HUES64 (cell line): ENCODE data around the gene WNT5A.
"Not testable (repeated sequence)": the region's sequence is repeated elsewhere in the genome, so short reads cannot be mapped to it uniquely, and the experiment has no call there.

Experiments used
- H3K27ac ChIP-seq: 2 replicates; pipeline ENCODE4 v1.7.0; 2013; ENCODE audit warnings: low read depth, low read length, inconsistent platforms
- H3K27me3 ChIP-seq: 2 replicates; pipeline ENCODE4 v1.6.1; 2013; ENCODE audit warnings: mild to moderate bottlenecking, low read length; ENCODE audit not compliant: insufficient read depth
- H3K36me3 ChIP-seq: 2 replicates; pipeline ENCODE4 v1.6.1; 2013; ENCODE audit warnings: mild to moderate bottlenecking, low read length; ENCODE audit not compliant: insufficient read depth
- H3K4me1 ChIP-seq: 2 replicates; pipeline ENCODE4 v1.6.1; 2013; ENCODE audit warnings: mild to moderate bottlenecking, low read length, moderate library complexity; ENCODE audit not compliant: insufficient read depth
- H3K4me3 ChIP-seq: 2 replicates; pipeline ENCODE4 v1.5.1; 2013; ENCODE audit warnings: mild to moderate bottlenecking, low read length, moderate library complexity
- H3K9ac ChIP-seq: 2 replicates; pipeline ENCODE4 v1.6.1; 2013; ENCODE audit warnings: mild to moderate bottlenecking, low read depth, low read length
- H3K9me3 ChIP-seq: 2 replicates; pipeline ENCODE4 v1.6.1; 2013; ENCODE audit warnings: low read depth, low read length; ENCODE audit not compliant: insufficient read depth
- WGBS: fragments of 150-250, 120-280 bp; methylation state at CpG from one replicate; pipeline ENCODE4 v1.1.7; 2013; ENCODE audit warnings: missing lambda C conversion rate; 5-methylcytosine and 5-hydroxymethylcytosine counted together

Gene WNT5A

GRCh38 chr3:55505776-55506175, 18.7 kb upstream of the WNT5A start:
- no peak overlapping the region for H3K4me3 ChIP-seq
- H3K36me3 ChIP-seq = no peaks in the 10 kb centered on the region
- 91% methylated on average over 4 of the region's 4 CpGs for WGBS
- H3K4me1 ChIP-seq = no peaks in the 10 kb centered on the region
- H3K9me3 ChIP-seq = no peaks in the 10 kb centered on the region
- no peak overlapping the region for H3K9ac ChIP-seq
- H3K27me3 ChIP-seq = no peaks in the 10 kb centered on the region
- no peak overlapping the region for H3K27ac ChIP-seq

GRCh38 chr3:55505102-55505501, 18.0 kb upstream of the WNT5A start:
- H3K9me3 ChIP-seq, H3K4me1 ChIP-seq, H3K27ac ChIP-seq, H3K27me3 ChIP-seq, H3K4me3 ChIP-seq, H3K9ac ChIP-seq, H3K36me3 ChIP-seq: not testable (repeated sequence)
- WGBS = 43% methylated on average over 4 of the region's 6 CpGs

GRCh38 chr3:55501905-55502304, 14.8 kb upstream of the WNT5A start:
- Histone ChIP-seq H3K27ac (no peak overlapping the region), H3K9me3 (no peaks in the 10 kb centered on the region), H3K36me3 (no peaks in the 10 kb centered on the region), H3K4me1 (peaks cover 3% of the 10 kb centered on the region; the same call in 1 of the 2 replicates), H3K4me3 (no peak overlapping the region), H3K27me3 (no peaks in the 10 kb centered on the region), H3K9ac (no peak overlapping the region)
- 91% methylated on average over 3 of the region's 3 CpGs for WGBS

GRCh38 chr3:55500555-55501330, 13.6 kb upstream of the WNT5A start:
- no peaks in the 10 kb centered on the region for H3K27me3 ChIP-seq
- peaks cover 3% of the 10 kb centered on the region; the same call in 1 of the 2 replicates for H3K4me1 ChIP-seq
- no peaks in the 10 kb centered on the region for H3K9me3 ChIP-seq
- H3K9ac ChIP-seq = no peak overlapping the region
- no peak overlapping the region for H3K4me3 ChIP-seq
- no peaks in the 10 kb centered on the region for H3K36me3 ChIP-seq
- H3K27ac ChIP-seq = no peak overlapping the region
- 87% methylated on average over 4 of the region's 5 CpGs for WGBS

- no peaks in the 10 kb centered on the region for H3K27me3 ChIP-seq
- no peaks in the 10 kb centered on the region for H3K9me3 ChIP-seq
- WGBS = 87% methylated on average over 4 of the region's 4 CpGs
- no peak overlapping the region for H3K4me3 ChIP-seq
- H3K27ac ChIP-seq = no peak overlapping the region
- no peak overlapping the region for H3K9ac ChIP-seq
- no peaks in the 10 kb centered on the region for H3K36me3 ChIP-seq
- peaks cover 3% of the 10 kb centered on the region; the same call in 1 of the 2 replicates for H3K4me1 ChIP-seq
Observed at GRCh38 chr3:55498520-55498919, 11.4 kb upstream of the WNT5A start.

GRCh38 chr3:55497250-55497649, 10.1 kb upstream of the WNT5A start:
- H3K4me3 ChIP-seq = no peak overlapping the region
- H3K9ac ChIP-seq = no peak overlapping the region
- H3K27me3 ChIP-seq = 0 out of 2 replicates have a peak, but pooled peaks cover 4% of the 10 kb centered on the region
- no peaks in the 10 kb centered on the region for H3K9me3 ChIP-seq
- no peaks in the 10 kb centered on the region for H3K36me3 ChIP-seq
- no peak overlapping the region for H3K27ac ChIP-seq
- peaks cover 3% of the 10 kb centered on the region; the same call in 1 of the 2 replicates for H3K4me1 ChIP-seq

- Histone ChIP-seq H3K4me3 (no peak overlapping the region), H3K9me3 (no peaks in the 10 kb centered on the region), H3K27ac (no peak overlapping the region), H3K36me3 (no peaks in the 10 kb centered on the region), H3K4me1 (peaks cover 9% of the 10 kb centered on the region), H3K27me3 (peaks cover 27% of the 10 kb centered on the region), H3K9ac (no peak overlapping the region)
- whole genome bisulfite sequencing = 93% methylated on average over 2 of the region's 2 CpGs
Observed at GRCh38 chr3:55494976-55495375, 7.9 kb upstream of the WNT5A start.

GRCh38 chr3:55492976-55493375, 5.9 kb upstream of the WNT5A start:
- 84% methylated on average over 5 of the region's 5 CpGs for WGBS

GRCh38 chr3:55491296-55491816, 4.2 kb upstream of the WNT5A start:
- no peak overlapping the region for H3K4me3 ChIP-seq
- H3K27ac ChIP-seq = no peak overlapping the region
- H3K36me3 ChIP-seq = no peaks in the 10 kb centered on the region
- no peak overlapping the region for H3K9ac ChIP-seq
- no peaks in the 10 kb centered on the region for H3K9me3 ChIP-seq
- 84% methylated on average over 7 of the region's 7 CpGs for WGBS
- peaks cover 59% of the 10 kb centered on the region for H3K27me3 ChIP-seq
- H3K4me1 ChIP-seq = peaks cover 9% of the 10 kb centered on the region

More at GRCh38 chr3:55492976-55493375, 5.9 kb upstream of the WNT5A start:
- Histone ChIP-seq H3K27me3 (peaks cover 44% of the 10 kb centered on the region), H3K9me3 (no peaks in the 10 kb centered on the region), H3K4me3 (no peak overlapping the region), H3K27ac (no peak overlapping the region), H3K36me3 (no peaks in the 10 kb centered on the region), H3K9ac (no peak overlapping the region), H3K4me1 (peaks cover 9% of the 10 kb centered on the region)

- 62% methylated on average over 1 of the region's 3 CpGs for WGBS
- Histone ChIP-seq H3K36me3 (no peaks in the 10 kb centered on the region), H3K27ac (no peak overlapping the region), H3K4me1 (peaks cover 9% of the 10 kb centered on the region), H3K9me3 (no peaks in the 10 kb centered on the region), H3K4me3 (peak overlapping the region; percentile 73; the same call in 1 of the 2 replicates), H3K27me3 (peaks cover 68% of the 10 kb centered on the region), H3K9ac (no peak overlapping the region)
Observed at GRCh38 chr3:55490276-55490913, 3.3 kb upstream of the WNT5A start.

- Histone ChIP-seq H3K4me1 (peaks cover 9% of the 10 kb centered on the region), H3K9ac (no peak overlapping the region), H3K27me3 (peaks cover 70% of the 10 kb centered on the region), H3K36me3 (no peaks in the 10 kb centered on the region), H3K4me3 (peak overlapping the region; percentile 73), H3K27ac (no peak overlapping the region), H3K9me3 (no peaks in the 10 kb centered on the region)
- WGBS = 3% methylated on average over 17 of the region's 17 CpGs
Observed at GRCh38 chr3:55489798-55490132, 2.7 kb upstream of the WNT5A start.
